GM19468 (cell line): ENCODE measurements around the gene SCO1.
"Not testable (repeated sequence)": the region's sequence is repeated elsewhere in the genome, so short reads cannot be mapped to it uniquely, and the experiment has no call there.

Experiments used
- ATAC-seq: cut with Tn5 transposase; IDR thresholded peaks from one replicate; pipeline ENCODE4 v1.9.1; 2021; ENCODE audit warnings: mild to moderate bottlenecking, moderate library complexity, moderate number of reproducible peaks; ENCODE audit not compliant: unreplicated experiment; ENCODE audit errors: extremely low read depth

SCO1 gene

GRCh38 chr17:10727192-10727591 lies 29.9 kb upstream of the SCO1 start:
- no peak for ATAC-seq

- no peak for ATAC-seq
Observed at GRCh38 chr17:10726196-10726595, 28.9 kb upstream of the SCO1 start.

GRCh38 chr17:10725262-10725661 lies 27.9 kb upstream of the SCO1 start:
- no peak for ATAC-seq

- ATAC-seq, result no peak
Observed at GRCh38 chr17:10724546-10725195, 27.3 kb upstream of the SCO1 start.

GRCh38 chr17:10718547-10718946 lies 21.2 kb upstream of the SCO1 start:
- ATAC-seq, result no peak

GRCh38 chr17:10716218-10716617 lies 18.9 kb upstream of the SCO1 start:
- ATAC-seq, result no peak

GRCh38 chr17:10713318-10713717 lies 16.0 kb upstream of the SCO1 start:
- no peak for ATAC-seq

GRCh38 chr17:10705727-10706126 lies 8.4 kb upstream of the SCO1 start:
- no peak for ATAC-seq

GRCh38 chr17:10702574-10702973 lies 5.2 kb upstream of the SCO1 start:
- ATAC-seq, result no peak

- ATAC-seq, result no peak
Observed at GRCh38 chr17:10699856-10700255, 2.5 kb upstream of the SCO1 start.

- no peak for ATAC-seq
Observed at GRCh38 chr17:10698096-10698818, 924 bp upstream of the SCO1 start.

GRCh38 chr17:10695875-10696407 lies 1.4 kb downstream of the SCO1 start:
- not testable (repeated sequence) for ATAC-seq

GRCh38 chr17:10687499-10687898 lies 9.8 kb downstream of the SCO1 start:
- ATAC-seq, result no peak

GRCh38 chr17:10683853-10684252 lies 13.5 kb downstream of the SCO1 start:
- ATAC-seq, result no peak

- no peak for ATAC-seq
Observed at GRCh38 chr17:10681866-10682446, 15.4 kb downstream of the SCO1 start.

GRCh38 chr17:10674704-10675103 lies 22.6 kb downstream of the SCO1 start:
- ATAC-seq, result no peak

- no peak for ATAC-seq
Observed at GRCh38 chr17:10673312-10673711, 24.0 kb downstream of the SCO1 start.

- ATAC-seq, result no peak
Observed at GRCh38 chr17:10668775-10669174, 28.6 kb downstream of the SCO1 start.

GRCh38 chr17:10666906-10667305 lies 30.4 kb downstream of the SCO1 start:
- no peak for ATAC-seq

GRCh38 chr17:10664571-10664970 lies 32.8 kb downstream of the SCO1 start:
- ATAC-seq, result no peak

- ATAC-seq, result no peak
Observed at GRCh38 chr17:10663231-10663630, 34.1 kb downstream of the SCO1 start.
